Muscle layer of duodenum (tissue), 2 donors: ENCODE data around the gene LMBR1.

Source experiments
- H3K27ac ChIP-seq: one replicate; pipeline ENCODE4 v1.7.0; 2013; ENCODE audit warnings: mild to moderate bottlenecking, low read length
- H3K27me3 ChIP-seq: one replicate; pipeline ENCODE4 v1.7.0; 2013; ENCODE audit warnings: low read depth, mild to moderate bottlenecking, control low read depth, low read length
- H3K36me3 ChIP-seq, 2 donors: one replicate each; pipeline ENCODE4 v1.7.0; 2013; ENCODE audit warnings: low read length in 2 of 2, control low read depth in 1 of 2, mild to moderate bottlenecking in 1 of 2; ENCODE audit not compliant: insufficient read depth in 2 of 2, control insufficient read depth in 1 of 2
- H3K4me1 ChIP-seq, 2 donors: one replicate each; pipeline ENCODE4 v1.7.0; 2013; ENCODE audit warnings: low read length in 2 of 2, mild to moderate bottlenecking in 2 of 2, control low read depth in 1 of 2, moderate library complexity in 1 of 2; ENCODE audit not compliant: insufficient read depth in 2 of 2, control insufficient read depth in 1 of 2
- H3K4me3 ChIP-seq, 2 donors: one replicate each; pipeline ENCODE4 v1.7.0; 2013; ENCODE audit warnings: low read length in 2 of 2, low read depth in 1 of 2, mild to moderate bottlenecking in 1 of 2
- H3K9me3 ChIP-seq, 2 donors: one replicate each; pipeline ENCODE4 v1.7.0; 2013; ENCODE audit warnings: low read length in 2 of 2, control low read depth in 1 of 2, mild to moderate bottlenecking in 1 of 2; ENCODE audit not compliant: control insufficient read depth in 1 of 2
- donor health status: healthy.

The LMBR1 gene

GRCh38 chr7:156684661-156685060 lies 208.3 kb downstream of the LMBR1 start:
- Histone ChIP-seq H3K36me3 (peaks cover 10 to 13% of the 10 kb centered on the region in 2 donors), H3K4me3 (no peak overlapping the region), H3K4me1 (no peaks in the 10 kb centered on the region), H3K27me3 (no peaks in the 10 kb centered on the region), H3K9me3 (no peaks in the 10 kb centered on the region), H3K27ac (no peak overlapping the region)

- Histone ChIP-seq H3K36me3 (peaks cover 10 to 17% of the 10 kb centered on the region in 2 donors), H3K9me3 (no peaks in the 10 kb centered on the region), H3K4me3 (no peak overlapping the region), H3K4me1 (no peaks in the 10 kb centered on the region), H3K27me3 (no peaks in the 10 kb centered on the region), H3K27ac (no peak overlapping the region)
Observed at GRCh38 chr7:156684251-156684650, 208.7 kb downstream of the LMBR1 start.

GRCh38 chr7:156682928-156683327 lies 210.1 kb downstream of the LMBR1 start:
- H3K27ac ChIP-seq = no peak overlapping the region

GRCh38 chr7:156680281-156680680 lies 212.7 kb downstream of the LMBR1 start:
- H3K9me3 ChIP-seq = no peaks in the 10 kb centered on the region
- H3K27me3 ChIP-seq = no peaks in the 10 kb centered on the region
- no peak overlapping the region for H3K4me3 ChIP-seq
- no peak overlapping the region for H3K27ac ChIP-seq
- peaks cover 14 to 48% of the 10 kb centered on the region in 2 donors for H3K36me3 ChIP-seq
- no peaks in the 10 kb centered on the region for H3K4me1 ChIP-seq

More at GRCh38 chr7:156682928-156683327, 210.1 kb downstream of the LMBR1 start:
- no peak overlapping the region for H3K4me3 ChIP-seq
- H3K27me3 ChIP-seq = no peaks in the 10 kb centered on the region
- peaks cover 14 to 30% of the 10 kb centered on the region in 2 donors for H3K36me3 ChIP-seq
- no peaks in the 10 kb centered on the region for H3K4me1 ChIP-seq
- no peaks in the 10 kb centered on the region for H3K9me3 ChIP-seq

- no peaks in the 10 kb centered on the region for H3K4me1 ChIP-seq
- H3K27me3 ChIP-seq = no peaks in the 10 kb centered on the region
- no peaks in the 10 kb centered on the region for H3K9me3 ChIP-seq
- peaks cover 8 to 49% of the 10 kb centered on the region in 2 donors for H3K36me3 ChIP-seq
- H3K4me3 ChIP-seq = no peak overlapping the region
- H3K27ac ChIP-seq = no peak overlapping the region
Observed at GRCh38 chr7:156677374-156678054, 215.5 kb downstream of the LMBR1 start.

GRCh38 chr7:156676263-156676662 lies 216.7 kb downstream of the LMBR1 start:
- Histone ChIP-seq H3K9me3 (no peaks in the 10 kb centered on the region), H3K4me1 (no peaks in the 10 kb centered on the region), H3K27ac (no peak overlapping the region), H3K4me3 (no peak overlapping the region), H3K27me3 (no peaks in the 10 kb centered on the region), H3K36me3 (peaks cover 4 to 44% of the 10 kb centered on the region in 2 donors)

GRCh38 chr7:156675721-156676120 lies 217.3 kb downstream of the LMBR1 start:
- no peaks in the 10 kb centered on the region for H3K27me3 ChIP-seq
- H3K4me3 ChIP-seq = no peak overlapping the region
- H3K27ac ChIP-seq = no peak overlapping the region
- peaks cover 4 to 44% of the 10 kb centered on the region in 2 donors for H3K36me3 ChIP-seq
- no peaks in the 10 kb centered on the region for H3K9me3 ChIP-seq
- no peaks in the 10 kb centered on the region for H3K4me1 ChIP-seq

GRCh38 chr7:156673902-156674301 lies 219.1 kb downstream of the LMBR1 start:
- H3K27ac ChIP-seq = no peak overlapping the region
- H3K9me3 ChIP-seq = no peaks in the 10 kb centered on the region
- peaks cover 4 to 33% of the 10 kb centered on the region in 2 donors for H3K36me3 ChIP-seq
- H3K27me3 ChIP-seq = no peaks in the 10 kb centered on the region
- no peak overlapping the region for H3K4me3 ChIP-seq
- no peaks in the 10 kb centered on the region for H3K4me1 ChIP-seq

GRCh38 chr7:156673454-156673853 lies 219.5 kb downstream of the LMBR1 start:
- no peaks in the 10 kb centered on the region for H3K4me1 ChIP-seq
- H3K9me3 ChIP-seq = no peaks in the 10 kb centered on the region
- no peak overlapping the region for H3K4me3 ChIP-seq
- no peaks in the 10 kb centered on the region for H3K27me3 ChIP-seq
- peaks cover 1 to 28% of the 10 kb centered on the region in 2 donors for H3K36me3 ChIP-seq
- no peak overlapping the region for H3K27ac ChIP-seq

GRCh38 chr7:156669035-156669828 lies 223.8 kb downstream of the LMBR1 start:
- H3K36me3 ChIP-seq = no peaks in the 10 kb centered on the region
- H3K27me3 ChIP-seq = no peaks in the 10 kb centered on the region
- H3K4me1 ChIP-seq = no peaks in the 10 kb centered on the region
- no peak overlapping the region for H3K4me3 ChIP-seq
- no peak overlapping the region for H3K27ac ChIP-seq
- no peaks in the 10 kb centered on the region for H3K9me3 ChIP-seq

- H3K4me1 ChIP-seq = no peaks in the 10 kb centered on the region
- H3K4me3 ChIP-seq = no peak overlapping the region
- no peaks in the 10 kb centered on the region for H3K9me3 ChIP-seq
- H3K27me3 ChIP-seq = no peaks in the 10 kb centered on the region
- no peaks in the 10 kb centered on the region for H3K36me3 ChIP-seq
- no peak overlapping the region for H3K27ac ChIP-seq
Observed at GRCh38 chr7:156668130-156668741, 224.7 kb downstream of the LMBR1 start.
